ENCODE results near the gene SPAAR.

SPAAR gene

GRCh38 chr9:35862328-35862727, 47.0 kb upstream of the SPAAR start:
- Histone ChIP-seq H4K20me1 (ENCODE audit: low read depth, low read length) (no peaks in the 10 kb centered on the region), H3K9ac (ENCODE audit: low read length) (no peak overlapping the region), H3K4me3 (ENCODE audit: insufficient read depth, low read length, poor library complexity, severe bottlenecking) (no peak overlapping the region), H3K36me3 (ENCODE audit: low read length) (no peaks in the 10 kb centered on the region), H3K27me3 (ENCODE audit: low read length) (no peaks in the 10 kb centered on the region), H3F3A (ENCODE audit: insufficient read depth) (no peaks in the 10 kb centered on the region), H2AFZ (ENCODE audit: low read depth, low read length, severe bottlenecking) (no peak overlapping the region), H3K79me2 (ENCODE audit: insufficient read depth, low read length) (no peaks in the 10 kb centered on the region), H3K4me2 (ENCODE audit: low read depth, low read length, poor library complexity, severe bottlenecking) (no peak overlapping the region), H3K27ac (ENCODE audit: low read depth, low read length) (no peak overlapping the region), H3K9me2 (replicated peaks; ENCODE audit: insufficient read depth, low read length) (no peaks in the 10 kb centered on the region), H3K9me3 (ENCODE audit: insufficient read depth, low read length) (no peaks in the 10 kb centered on the region)
- no peak for TF ChIP-seq EZH2phosphoT487 (conservative IDR thresholded peaks at IDR 0.05; ENCODE audit: low read length)
- TF ChIP-seq CTCF (IDR thresholded peaks at IDR 0.05; ENCODE audit: insufficient read depth, low read length, poor library complexity, severe bottlenecking): no peak

- Histone ChIP-seq H3K4me3 (ENCODE audit: insufficient read depth, low read length, poor library complexity, severe bottlenecking) (no peak overlapping the region), H3K9me3 (ENCODE audit: insufficient read depth, low read length) (no peaks in the 10 kb centered on the region), H3K4me2 (ENCODE audit: low read depth, low read length, poor library complexity, severe bottlenecking) (no peak overlapping the region), H3K9ac (ENCODE audit: low read length) (no peak overlapping the region), H3K79me2 (ENCODE audit: insufficient read depth, low read length) (no peaks in the 10 kb centered on the region), H3K27ac (ENCODE audit: low read depth, low read length) (no peak overlapping the region), H2AFZ (ENCODE audit: low read depth, low read length, severe bottlenecking) (no peak overlapping the region), H3K9me2 (replicated peaks; ENCODE audit: insufficient read depth, low read length) (no peaks in the 10 kb centered on the region), H4K20me1 (ENCODE audit: low read depth, low read length) (no peaks in the 10 kb centered on the region), H3K27me3 (ENCODE audit: low read length) (no peaks in the 10 kb centered on the region), H3F3A (ENCODE audit: insufficient read depth) (no peaks in the 10 kb centered on the region), H3K36me3 (ENCODE audit: low read length) (no peaks in the 10 kb centered on the region)
- no peak for TF ChIP-seq EZH2phosphoT487 (conservative IDR thresholded peaks at IDR 0.05; ENCODE audit: low read length)
- no peak for TF ChIP-seq CTCF (IDR thresholded peaks at IDR 0.05; ENCODE audit: insufficient read depth, low read length, poor library complexity, severe bottlenecking)
These were observed 45.7 kb upstream of the SPAAR start for GRCh38 chr9:35863583-35863982.

- no peak overlapping the region for H3K4me2 ChIP-seq (ENCODE audit: low read depth, low read length, poor library complexity, severe bottlenecking)
- no peaks in the 10 kb centered on the region for H4K20me1 ChIP-seq (ENCODE audit: low read depth, low read length)
- no peaks in the 10 kb centered on the region for H3K79me2 ChIP-seq (ENCODE audit: insufficient read depth, low read length)
- no peaks in the 10 kb centered on the region for H3F3A ChIP-seq (ENCODE audit: insufficient read depth)
- H3K27ac ChIP-seq (ENCODE audit: low read depth, low read length): no peak overlapping the region
- H3K36me3 ChIP-seq (ENCODE audit: low read length): no peaks in the 10 kb centered on the region
- H3K9ac ChIP-seq (ENCODE audit: low read length): no peak overlapping the region
- no peak overlapping the region for H2AFZ ChIP-seq (ENCODE audit: low read depth, low read length, severe bottlenecking)
- no peak overlapping the region for H3K4me3 ChIP-seq (ENCODE audit: insufficient read depth, low read length, poor library complexity, severe bottlenecking)
- no peaks in the 10 kb centered on the region for H3K27me3 ChIP-seq (ENCODE audit: low read length)
- no peaks in the 10 kb centered on the region for H3K9me3 ChIP-seq (ENCODE audit: insufficient read depth, low read length)
- H3K9me2 ChIP-seq (replicated peaks; ENCODE audit: insufficient read depth, low read length): no peaks in the 10 kb centered on the region
- no peak for TF ChIP-seq EZH2phosphoT487 (conservative IDR thresholded peaks at IDR 0.05; ENCODE audit: low read length)
- no peak for TF ChIP-seq CTCF (IDR thresholded peaks at IDR 0.05; ENCODE audit: insufficient read depth, low read length, poor library complexity, severe bottlenecking)
These were observed 44.5 kb upstream of the SPAAR start for GRCh38 chr9:35864695-35865255.

Data from SU-DHL-6 (cell line).